Measurements from ENCODE around the gene CYP3A4. TPM values are rescaled to one million over a fixed set of nuclear protein-coding genes. Genes with fewer than 3 reads are reported as not detected.
"Not testable (repeated sequence)": the region's sequence is repeated elsewhere in the genome, so short reads cannot be mapped to it uniquely, and the experiment has no call there.

The CYP3A4 gene
- total and polyA plus RNA-seq, 4 donors: 0.37 TPM; not detected in 3

DNA sequence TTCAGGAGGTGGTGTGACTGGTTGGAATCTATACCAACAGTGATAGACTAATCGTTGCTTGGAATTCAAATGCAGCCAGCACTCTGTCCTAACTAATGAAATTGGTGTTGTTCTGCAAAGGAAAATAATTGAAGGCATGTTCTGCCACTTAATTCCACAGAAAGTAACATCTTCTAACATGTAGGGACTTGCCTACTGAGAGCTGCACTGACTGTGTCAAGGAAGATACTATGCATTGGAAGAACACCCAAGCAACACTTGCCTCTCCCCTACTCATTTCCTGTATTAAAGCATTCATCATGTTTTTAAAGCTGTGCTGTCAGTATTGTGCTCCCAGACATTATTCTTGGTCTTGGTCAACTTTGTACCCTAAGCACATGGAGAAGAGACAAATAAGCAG is 46.3 kb downstream of the CYP3A4 start:
- WGBS, 2 donors: 83 to 89% methylated on average over 1 of the region's 1 CpG
- TF ChIP-seq, protein P1, sequence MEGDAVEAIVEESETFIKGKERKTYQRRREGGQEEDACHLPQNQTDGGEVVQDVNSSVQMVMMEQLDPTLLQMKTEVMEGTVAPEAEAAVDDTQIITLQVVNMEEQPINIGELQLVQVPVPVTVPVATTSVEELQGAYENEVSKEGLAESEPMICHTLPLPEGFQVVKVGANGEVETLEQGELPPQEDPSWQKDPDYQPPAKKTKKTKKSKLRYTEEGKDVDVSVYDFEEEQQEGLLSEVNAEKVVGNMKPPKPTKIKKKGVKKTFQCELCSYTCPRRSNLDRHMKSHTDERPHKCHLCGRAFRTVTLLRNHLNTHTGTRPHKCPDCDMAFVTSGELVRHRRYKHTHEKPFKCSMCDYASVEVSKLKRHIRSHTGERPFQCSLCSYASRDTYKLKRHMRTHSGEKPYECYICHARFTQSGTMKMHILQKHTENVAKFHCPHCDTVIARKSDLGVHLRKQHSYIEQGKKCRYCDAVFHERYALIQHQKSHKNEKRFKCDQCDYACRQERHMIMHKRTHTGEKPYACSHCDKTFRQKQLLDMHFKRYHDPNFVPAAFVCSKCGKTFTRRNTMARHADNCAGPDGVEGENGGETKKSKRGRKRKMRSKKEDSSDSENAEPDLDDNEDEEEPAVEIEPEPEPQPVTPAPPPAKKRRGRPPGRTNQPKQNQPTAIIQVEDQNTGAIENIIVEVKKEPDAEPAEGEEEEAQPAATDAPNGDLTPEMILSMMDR (IDR thresholded peaks at IDR 0.05; ENCODE audit: control extremely low read depth, extremely low read depth): no peak
- ATAC-seq (ENCODE audit: insufficient read depth, low FRiP score): no peak
- Histone ChIP-seq H3K27me3 (ENCODE audit: control insufficient read depth in 3 of 3, insufficient read depth in 3 of 3, low read length in 2 of 3) (no peaks in the 10 kb centered on the region), H3K36me3 (ENCODE audit: control insufficient read depth in 4 of 4, insufficient read depth in 4 of 4, low read length in 4 of 4) (peaks cover 0 to 1% (median 0%) of the 10 kb centered on the region in 4 donors), H3K27ac (ENCODE audit: low read depth in 1 of 2, low read length in 1 of 2) (no peak overlapping the region), H3K4me1 (ENCODE audit: control insufficient read depth in 5 of 5, insufficient read depth in 5 of 5, low read length in 5 of 5) (peaks cover 0 to 3% (median 0%) of the 10 kb centered on the region in 5 donors), H3K9ac (ENCODE audit: insufficient read depth in 1 of 2, low read length in 2 of 2) (no peak overlapping the region), H3K9me3 (ENCODE audit: control insufficient read depth in 4 of 4, insufficient read depth in 3 of 4, low read length in 3 of 4) (no peaks in the 10 kb centered on the region), H3K4me3 (no peak overlapping the region)
- DNase-seq: no peak

DNA sequence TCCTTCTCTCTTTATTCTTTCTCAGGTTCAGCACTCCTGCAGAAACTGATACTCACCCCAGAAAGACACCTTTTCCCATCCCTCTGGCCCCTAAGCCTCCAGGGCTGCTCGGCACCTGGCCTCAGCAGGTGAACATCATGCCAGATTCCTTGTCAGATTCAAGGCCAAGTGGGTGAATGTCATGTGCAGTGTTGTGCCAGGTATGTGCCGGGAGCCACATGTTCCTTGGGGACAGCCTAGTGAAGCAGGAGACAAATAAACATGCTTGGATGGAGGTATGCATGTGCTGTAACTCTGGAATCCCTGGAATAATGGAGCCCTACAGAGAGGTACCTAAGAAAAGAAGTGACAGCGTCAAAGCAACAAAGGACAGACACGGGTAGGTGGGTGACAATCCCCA is 47.3 kb downstream of the CYP3A4 start:
- not testable (repeated sequence) for H3K27ac ChIP-seq (ENCODE audit: low read depth in 1 of 2, low read length in 1 of 2); DNase-seq; H3K27me3 ChIP-seq (ENCODE audit: control insufficient read depth in 3 of 3, insufficient read depth in 3 of 3, low read length in 2 of 3); ATAC-seq (ENCODE audit: insufficient read depth, low FRiP score); H3K9ac ChIP-seq (ENCODE audit: insufficient read depth in 1 of 2, low read length in 2 of 2); H3K4me3 ChIP-seq; H3K36me3 ChIP-seq (ENCODE audit: control insufficient read depth in 4 of 4, insufficient read depth in 4 of 4, low read length in 4 of 4); H3K9me3 ChIP-seq (ENCODE audit: control insufficient read depth in 4 of 4, insufficient read depth in 3 of 4, low read length in 3 of 4); H3K4me1 ChIP-seq (ENCODE audit: control insufficient read depth in 5 of 5, insufficient read depth in 5 of 5, low read length in 5 of 5)
- 93 to 96% methylated on average over 4 of the region's 4 CpGs for WGBS, 2 donors

- no peak for ATAC-seq (ENCODE audit: insufficient read depth, low FRiP score)
Observed at GRCh38 chr7:99734987-99735386, 49.0 kb downstream of the CYP3A4 start, which contains the start of gene CYP3A7. CYP3A7 (minus strand) TSS chr7:99735196; CDS start chr7:99735093, 103 bp downstream.

DNA sequence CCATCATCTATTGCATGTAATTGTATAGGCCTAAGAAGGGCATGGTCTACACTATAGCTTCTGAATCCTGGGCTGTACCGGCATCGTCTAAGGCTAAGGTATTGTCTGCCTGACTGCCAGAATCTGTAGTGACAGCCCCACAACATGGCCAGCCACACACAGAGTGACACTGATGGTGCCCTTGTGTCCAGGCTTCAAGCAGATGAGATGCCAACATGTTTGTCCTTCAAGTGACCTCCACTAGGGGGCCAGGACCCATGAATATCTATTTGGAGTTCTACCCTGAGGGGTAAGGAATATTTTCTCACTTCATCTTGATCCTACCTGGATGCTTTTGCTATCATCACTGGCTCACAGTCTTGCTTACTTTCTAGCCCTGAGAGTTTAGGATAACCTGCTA is 50.5 kb downstream of the CYP3A4 start:
- 95% methylated on average over 2 of the region's 2 CpGs for WGBS, 2 donors
- DNase-seq (no peak), ATAC-seq (ENCODE audit: insufficient read depth, low FRiP score) (no peak)
- Histone ChIP-seq H3K36me3 (ENCODE audit: control insufficient read depth in 4 of 4, insufficient read depth in 4 of 4, low read length in 4 of 4) (no peaks in the 10 kb centered on the region), H3K9me3 (ENCODE audit: control insufficient read depth in 4 of 4, insufficient read depth in 3 of 4, low read length in 3 of 4) (no peaks in the 10 kb centered on the region), H3K4me3 (no peak overlapping the region), H3K4me1 (ENCODE audit: control insufficient read depth in 5 of 5, insufficient read depth in 5 of 5, low read length in 5 of 5) (peaks cover 0 to 8% (median 6%) of the 10 kb centered on the region in 5 donors), H3K27me3 (ENCODE audit: control insufficient read depth in 3 of 3, insufficient read depth in 3 of 3, low read length in 2 of 3) (no peaks in the 10 kb centered on the region), H3K9ac (ENCODE audit: insufficient read depth in 1 of 2, low read length in 2 of 2) (no peak overlapping the region), H3K27ac (ENCODE audit: low read depth in 1 of 2, low read length in 1 of 2) (no peak overlapping the region)
- TF ChIP-seq, protein P1 (IDR thresholded peaks at IDR 0.05; ENCODE audit: control extremely low read depth, extremely low read depth): no peak

More at GRCh38 chr7:99734987-99735386, 49.0 kb downstream of the CYP3A4 start, which contains the start of gene CYP3A7:
- H3K27ac ChIP-seq (ENCODE audit: low read depth in 1 of 2, low read length in 1 of 2): no peak within 1 kb of the TSS
- TF ChIP-seq, protein P1 (IDR thresholded peaks at IDR 0.05; ENCODE audit: control extremely low read depth, extremely low read depth): no peak
- no peak within 1 kb of the TSS for H3K9ac ChIP-seq (ENCODE audit: insufficient read depth in 1 of 2, low read length in 2 of 2)
- peaks cover 0 to under 1% (median 0%) of the 10 kb centered on the region in 5 donors for H3K4me1 ChIP-seq (ENCODE audit: control insufficient read depth in 5 of 5, insufficient read depth in 5 of 5, low read length in 5 of 5)
- no peak within 1 kb of the TSS for H3K4me3 ChIP-seq
- peaks cover 0 to 1% (median 0%) of the 10 kb centered on the region in 4 donors for H3K36me3 ChIP-seq (ENCODE audit: control insufficient read depth in 4 of 4, insufficient read depth in 4 of 4, low read length in 4 of 4)
- no peaks in the 10 kb centered on the region for H3K27me3 ChIP-seq (ENCODE audit: control insufficient read depth in 3 of 3, insufficient read depth in 3 of 3, low read length in 2 of 3)
- peak in 1 of 3 donors; percentile 14 for DNase-seq
- WGBS, 2 donors: 73 to 86% methylated on average over 5 of the region's 5 CpGs
- no peaks in the 10 kb centered on the region for H3K9me3 ChIP-seq (ENCODE audit: control insufficient read depth in 4 of 4, insufficient read depth in 3 of 4, low read length in 3 of 4)

All from lung (tissue), 12 donors.